OCI-LY7 (cell line): ENCODE measurements around the gene SPOPL. TPM values are rescaled to one million over a fixed set of nuclear protein-coding genes. Genes with fewer than 3 reads are reported as not detected.

Experiments
- BruUV-seq: library from RNA; stranded (reverse); fragments of 400-500 nt; replicated peaks from 2 replicates; lab custom pipeline; 2021; lab: Mats Ljungman, UMichigan
- CTCF ChIA-PET: fragments of 300-600 bp; sonication (Branson Sonifier 250); formaldehyde crosslinking; loops from one replicate; lab custom pipeline; 2022; ENCODE audit warnings: antibody characterized with exemption; ENCODE audit not compliant: unreplicated experiment; lab: Charles Lee
- POLR2A ChIA-PET: fragments of 300-600 bp; sonication (Branson Sonifier 250); formaldehyde crosslinking; loops from one replicate; lab custom pipeline; 2022; ENCODE audit warnings: antibody characterized with exemption; lab: Charles Lee
- DNase-seq: peaks from one replicate; pipeline ENCODE4 v3.0.0-alpha.2; 2015; ENCODE audit warnings: low spot score
- H2AFZ ChIP-seq: fragments of 200-600 bp; sonication (generic), shearing (Covaris generic); 2 replicates; pipeline ENCODE4 v1.6.1; 2014; ENCODE audit warnings: mild to moderate bottlenecking, antibody characterized with exemption, low read length, moderate library complexity
- H3K27ac ChIP-seq: fragments of 200-600 bp; sonication (generic); 2 replicates; pipeline ENCODE4 v1.5.1; 2014; ENCODE audit warnings: mixed run types, low read depth, mild to moderate bottlenecking, moderate library complexity, low read length, inconsistent platforms; ENCODE audit not compliant: poor library complexity, severe bottlenecking
- H3K36me3 ChIP-seq: fragments of 200-600 bp; sonication (generic); 2 replicates; pipeline ENCODE4 v1.6.1; 2014; ENCODE audit warnings: mild to moderate bottlenecking, antibody characterized with exemption, low read length, moderate library complexity, mixed read lengths; ENCODE audit not compliant: insufficient read depth
- H3K4me1 ChIP-seq: fragments of 200-600 bp; sonication (generic); 2 replicates; pipeline ENCODE4 v1.5.1; 2014; ENCODE audit warnings: mild to moderate bottlenecking, low read length; ENCODE audit not compliant: insufficient read depth, poor library complexity, severe bottlenecking
- H3K4me2 ChIP-seq: fragments of 200-600 bp; sonication (generic); 2 replicates; pipeline ENCODE4 v1.6.1; 2014; ENCODE audit warnings: mild to moderate bottlenecking, low read length
- H3K4me3 ChIP-seq: fragments of 200-600 bp; sonication (generic); 2 replicates; pipeline ENCODE4 v1.5.1; 2014; ENCODE audit warnings: mild to moderate bottlenecking, low read depth, low read length; ENCODE audit not compliant: poor library complexity, severe bottlenecking
- H3K79me2 ChIP-seq: fragments of 200-600 bp; sonication (generic); 2 replicates; pipeline ENCODE4 v1.6.1; 2016; ENCODE audit warnings: low read depth, mild to moderate bottlenecking, low read length, moderate library complexity, mixed read lengths; ENCODE audit not compliant: insufficient read depth
- H3K9me2 ChIP-seq: fragments of 200-600 bp; sonication (generic); 2 replicates; pipeline ENCODE4 v1.6.1; 2016; ENCODE audit warnings: mild to moderate bottlenecking, low read length, mixed read lengths; ENCODE audit not compliant: insufficient read depth
- H3K9me3 ChIP-seq: fragments of 200-600 bp; sonication (generic); 2 replicates; pipeline ENCODE4 v1.6.1; 2014; ENCODE audit warnings: mild to moderate bottlenecking, mixed run types, low read length, mixed read lengths
- H4K20me1 ChIP-seq: fragments of 200-600 bp; sonication (generic); 2 replicates; pipeline ENCODE4 v1.6.1; 2014; ENCODE audit warnings: mild to moderate bottlenecking, antibody characterized with exemption, low read length, moderate library complexity, mixed read lengths; ENCODE audit not compliant: insufficient read depth
- EZH2phosphoT487 ChIP-seq: fragments of 200-600 bp; sonication (generic); IDR thresholded peaks from 2 replicates; pipeline ENCODE4 v1.6.1; 2018; ENCODE audit warnings: low read depth, borderline replicate concordance, mild to moderate bottlenecking, mixed run types, antibody characterized with exemption, low read length, moderate library complexity, mixed read lengths
- intact Hi-C: fragments of 100-400 bp; cut with micrococcal nuclease; formaldehyde crosslinking; loops from one replicate; pipeline ENCODE4 v1.10.0; 2022; ENCODE audit not compliant: unreplicated experiment
- total RNA-seq, 2 experiments: library from RNA; depleted of rRNA in 1 of 2; stranded (reverse); fragments of >200 nt in 1 of 2; shearing (Covaris generic) in 1 of 2; gene quantifications; 2 replicates each; pipeline ENCODE4 v1.2.3, GENCODE V29; 2014 to 2022
- TF ChIP-seq, protein P1 (sequence below): fragments of 200-600 bp; sonication (generic); conservative IDR thresholded peaks from 2 replicates; pipeline ENCODE4 v1.5.1; 2014; ENCODE audit warnings: mild to moderate bottlenecking, antibody characterized with exemption, low read length, moderate library complexity, mixed read lengths

The SPOPL gene
- total RNA-seq, 2 experiments from 2014 or later, result 11.4 to 18.3 TPM

- Histone ChIP-seq H3K9me3 (no peaks in the 10 kb centered on the region), H4K20me1 (no peaks in the 10 kb centered on the region), H3K36me3 (no peaks in the 10 kb centered on the region), H3K4me3 (no peak overlapping the region), H3K9me2 (no peaks in the 10 kb centered on the region), H3K4me2 (no peak overlapping the region), H3K27ac (no peak overlapping the region), H2AFZ (no peak overlapping the region), H3K4me1 (no peaks in the 10 kb centered on the region), H3K79me2 (no peaks in the 10 kb centered on the region)
- ChIA-PET CTCF (no interaction called here), POLR2A (interaction anchor here (1.8 kb wide), 1 partner anchor 9 kb away, joined by 5 read pairs; the partner anchor contains the start of gene SPOPL)
- TF ChIP-seq, protein P1, sequence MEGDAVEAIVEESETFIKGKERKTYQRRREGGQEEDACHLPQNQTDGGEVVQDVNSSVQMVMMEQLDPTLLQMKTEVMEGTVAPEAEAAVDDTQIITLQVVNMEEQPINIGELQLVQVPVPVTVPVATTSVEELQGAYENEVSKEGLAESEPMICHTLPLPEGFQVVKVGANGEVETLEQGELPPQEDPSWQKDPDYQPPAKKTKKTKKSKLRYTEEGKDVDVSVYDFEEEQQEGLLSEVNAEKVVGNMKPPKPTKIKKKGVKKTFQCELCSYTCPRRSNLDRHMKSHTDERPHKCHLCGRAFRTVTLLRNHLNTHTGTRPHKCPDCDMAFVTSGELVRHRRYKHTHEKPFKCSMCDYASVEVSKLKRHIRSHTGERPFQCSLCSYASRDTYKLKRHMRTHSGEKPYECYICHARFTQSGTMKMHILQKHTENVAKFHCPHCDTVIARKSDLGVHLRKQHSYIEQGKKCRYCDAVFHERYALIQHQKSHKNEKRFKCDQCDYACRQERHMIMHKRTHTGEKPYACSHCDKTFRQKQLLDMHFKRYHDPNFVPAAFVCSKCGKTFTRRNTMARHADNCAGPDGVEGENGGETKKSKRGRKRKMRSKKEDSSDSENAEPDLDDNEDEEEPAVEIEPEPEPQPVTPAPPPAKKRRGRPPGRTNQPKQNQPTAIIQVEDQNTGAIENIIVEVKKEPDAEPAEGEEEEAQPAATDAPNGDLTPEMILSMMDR, result no peak
- TF ChIP-seq EZH2phosphoT487, result no peak
- BruUV-seq, result no TSS peak
- DNase-seq, result no peak
- intact Hi-C loops, result loop anchor here (5.0 kb wide), 1 partner anchor 110 kb away; no protein-coding TSS in a partner anchor
Measured at GRCh38 chr2:138492160-138492559, 9.4 kb upstream of the SPOPL start.

DNA sequence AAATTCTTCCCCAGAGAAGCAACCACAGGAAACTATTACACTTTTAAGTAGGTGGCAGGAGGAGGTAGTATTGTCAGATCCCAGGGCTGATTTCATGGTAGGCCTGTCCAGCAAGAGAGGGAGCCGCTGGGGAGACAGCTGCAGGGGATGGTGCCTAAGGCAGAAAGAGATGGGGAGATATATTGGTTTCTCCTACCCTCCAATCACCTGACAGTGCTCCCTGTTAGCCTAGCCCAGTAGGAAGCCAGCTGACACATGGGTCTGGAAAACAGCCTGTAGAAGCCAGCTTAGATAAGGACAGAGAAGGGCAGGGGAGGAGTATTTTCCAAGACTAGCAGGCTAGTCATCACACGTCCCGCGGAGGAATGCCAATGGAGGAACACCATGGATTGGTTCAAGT is 8.2 kb upstream of the SPOPL start:
- intact Hi-C loops, result loop anchor here (5.0 kb wide), 1 partner anchor 109 kb away; no protein-coding TSS in a partner anchor
- Histone ChIP-seq H3K79me2 (no peaks in the 10 kb centered on the region), H3K4me2 (no peak overlapping the region), H3K36me3 (no peaks in the 10 kb centered on the region), H3K9me2 (no peaks in the 10 kb centered on the region), H3K4me3 (no peak overlapping the region), H2AFZ (no peak overlapping the region), H3K27ac (no peak overlapping the region), H4K20me1 (no peaks in the 10 kb centered on the region), H3K4me1 (no peaks in the 10 kb centered on the region), H3K9me3 (no peaks in the 10 kb centered on the region)
- ChIA-PET POLR2A (no interaction called here), CTCF (no interaction called here)
- no TSS peak for BruUV-seq
- no peak for TF ChIP-seq EZH2phosphoT487
- TF ChIP-seq, protein P1, result no peak
- no peak for DNase-seq

DNA sequence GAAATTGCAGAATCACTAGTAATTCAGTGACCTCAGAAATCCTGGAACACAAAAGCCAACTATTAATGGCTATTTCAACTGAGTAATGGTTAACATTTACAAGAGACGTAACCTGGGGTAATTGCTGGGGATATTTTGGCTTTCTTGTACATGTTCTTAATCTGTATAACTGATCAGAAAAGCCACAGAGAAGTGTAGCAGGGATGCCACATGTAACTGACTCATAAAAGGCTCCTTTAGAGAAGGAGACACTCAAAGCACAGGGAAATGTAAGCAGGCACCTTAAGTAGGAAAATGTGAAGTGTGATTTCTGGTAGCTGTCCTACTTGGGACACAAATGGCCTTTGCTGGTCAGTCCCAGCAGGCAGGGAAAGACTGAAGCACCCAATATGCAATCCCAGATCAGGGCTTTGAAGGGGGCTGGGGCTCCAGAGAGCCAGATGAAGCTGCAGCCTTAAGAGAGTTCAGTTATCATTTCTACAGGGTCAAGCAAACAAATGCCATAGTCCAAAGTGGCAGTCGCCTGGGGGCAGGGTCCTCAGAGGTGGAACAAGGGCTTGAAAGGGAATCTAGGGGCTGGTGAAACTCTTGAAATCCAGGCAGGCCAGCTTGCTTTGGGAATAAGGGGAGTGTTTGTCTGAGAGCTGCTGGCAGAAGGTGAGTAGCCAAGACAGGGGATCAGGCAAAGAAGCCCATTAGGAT is 7.2 kb upstream of the SPOPL start:
- no peak for DNase-seq
- Histone ChIP-seq H3K4me1 (no peaks in the 10 kb centered on the region), H3K79me2 (no peaks in the 10 kb centered on the region), H3K36me3 (no peaks in the 10 kb centered on the region), H4K20me1 (no peaks in the 10 kb centered on the region), H2AFZ (no peak overlapping the region), H3K4me3 (no peak overlapping the region), H3K4me2 (no peak overlapping the region), H3K27ac (no peak overlapping the region), H3K9me2 (no peaks in the 10 kb centered on the region), H3K9me3 (no peaks in the 10 kb centered on the region)
- CTCF ChIA-PET, result no interaction called here
- TF ChIP-seq, protein P1, result no peak
- TF ChIP-seq EZH2phosphoT487, result no peak
- POLR2A ChIA-PET, result interaction anchor here (0.8 kb wide), 1 partner anchor 12 kb away, joined by 4 read pairs; no protein-coding TSS in a partner anchor
- no TSS peak for BruUV-seq
- intact Hi-C loops, result loop anchor here (5.0 kb wide), 1 partner anchor 108 kb away; no protein-coding TSS in a partner anchor
